Endothelial cell of umbilical vein (primary cell): ENCODE results near the gene B3GNT8. TPM values are rescaled to one million over a fixed set of nuclear protein-coding genes. Genes with fewer than 3 reads are reported as not detected.

Experiments used
- BruUV-seq: library from RNA; stranded (reverse); fragments of 400-500 nt; replicated peaks from 2 replicates; lab custom pipeline; 2021; lab: Mats Ljungman, UMichigan
- CTCF ChIA-PET: fragments of 300-600, 350-600 bp; sonication (Branson Sonifier 250); formaldehyde crosslinking; loops from one replicate; lab custom pipeline; 2021; ENCODE audit warnings: antibody characterized with exemption, inconsistent platforms; lab: Charles Lee
- POLR2A ChIA-PET: fragments of 300-600, 350-600 bp; sonication (Branson Sonifier 250); formaldehyde crosslinking; loops from one replicate; lab custom pipeline; 2021; ENCODE audit warnings: antibody characterized with exemption, inconsistent platforms; lab: Charles Lee
- DNase-seq: peaks from one replicate; pipeline ENCODE4 v3.0.0-alpha.2; 2011; ENCODE audit warnings: low read depth, low spot score
- FAIRE-seq: peaks from 2 replicates; lab custom pipeline; 2011; peaks lifted over from hg19 to GRCh38; lab: Jason Lieb, UNC
- H2AFZ ChIP-seq: 2 replicates; pipeline ENCODE4 v1.6.0; 2012; ENCODE audit warnings: low read depth, low read length, control low read depth, inconsistent platforms
- H3K27ac ChIP-seq: 2 replicates; pipeline ENCODE4 v1.5.1; 2011; ENCODE audit warnings: low read depth, mild to moderate bottlenecking, control low read depth, low read length, moderate library complexity; ENCODE audit not compliant: insufficient read depth
- H3K27me3 ChIP-seq, 2 experiments: 2 replicates each; pipeline versions ENCODE4 v1.6.0 to v1.6.1; 2011; ENCODE audit warnings: low read length in 2 of 2, mixed read lengths in 1 of 2; ENCODE audit not compliant: control insufficient read depth in 2 of 2, insufficient read depth in 2 of 2
- H3K36me3 ChIP-seq, 2 experiments: 2 replicates in 1 of 2; 3 replicates in 1 of 2; pipeline ENCODE4 v1.5.1; 2011; ENCODE audit warnings: low read length in 2 of 2, mild to moderate bottlenecking in 1 of 2, moderate library complexity in 1 of 2; ENCODE audit not compliant: control insufficient read depth in 2 of 2, insufficient read depth in 2 of 2; ENCODE audit errors: extremely low read depth in 1 of 2
- H3K4me1 ChIP-seq: 3 replicates; pipeline ENCODE4 v1.5.1; 2011; ENCODE audit warnings: mild to moderate bottlenecking, low read length; ENCODE audit not compliant: control insufficient read depth, insufficient read depth; ENCODE audit errors: extremely low read depth
- H3K4me2 ChIP-seq: 2 replicates; pipeline ENCODE4 v1.6.1; 2011; ENCODE audit warnings: low read length, control low read depth, mixed read lengths; ENCODE audit not compliant: insufficient read depth
- H3K4me3 ChIP-seq, 3 experiments: fragments of 200-600 bp in 1 of 3; sonication (generic), shearing (Covaris generic) in 1 of 3; replicated peaks in 1 of 3; 2 replicates each; pipeline ENCODE4 v1.5.1; 2011 to 2016; ENCODE audit warnings: control low read depth in 3 of 3, low read length in 3 of 3, mild to moderate bottlenecking in 2 of 3, inconsistent platforms in 1 of 3, low read depth in 1 of 3, moderate library complexity in 1 of 3; ENCODE audit not compliant: insufficient read depth in 1 of 3
- H3K79me2 ChIP-seq: 2 replicates; pipeline ENCODE4 v1.6.0; 2012; ENCODE audit warnings: low read length, inconsistent platforms; ENCODE audit not compliant: control insufficient read depth, insufficient read depth
- H3K9ac ChIP-seq: replicated peaks from 2 replicates; pipeline ENCODE3; 2011; ENCODE audit warnings: low read length, control low read depth; ENCODE audit not compliant: insufficient read depth; ENCODE audit errors: extremely low read depth
- H3K9me1 ChIP-seq: replicated peaks from 3 replicates; pipeline ENCODE4 v1.6.0; 2011; ENCODE audit warnings: mild to moderate bottlenecking, low read length; ENCODE audit not compliant: control insufficient read depth, insufficient read depth; ENCODE audit errors: extremely low read depth
- H3K9me3 ChIP-seq: replicated peaks from 2 replicates; pipeline ENCODE4 v1.5.1; 2012; ENCODE audit warnings: low read length, inconsistent platforms; ENCODE audit not compliant: control insufficient read depth, insufficient read depth
- H4K20me1 ChIP-seq: replicated peaks from 2 replicates; pipeline ENCODE3; 2011; ENCODE audit warnings: mild to moderate bottlenecking, low read length; ENCODE audit not compliant: control insufficient read depth, insufficient read depth; ENCODE audit errors: extremely low read depth
- EZH2 ChIP-seq: IDR thresholded peaks from 2 replicates; pipeline ENCODE4 v1.6.1; 2012; ENCODE audit warnings: borderline replicate concordance, low read depth, mild to moderate bottlenecking, moderate library complexity, low read length, inconsistent platforms; ENCODE audit not compliant: severe bottlenecking
- FOS ChIP-seq: IDR thresholded peaks from 2 replicates; pipeline ENCODE4 v1.6.1; 2011; ENCODE audit warnings: mild to moderate bottlenecking, low read length, moderate library complexity, borderline replicate concordance; ENCODE audit not compliant: insufficient read depth
- GATA2 ChIP-seq: IDR thresholded peaks from 2 replicates; pipeline ENCODE4 v1.7.0; 2011; ENCODE audit warnings: low read depth, mild to moderate bottlenecking, moderate library complexity, mixed read lengths, low read length; ENCODE audit not compliant: insufficient read length, insufficient read depth
- JUN ChIP-seq: IDR thresholded peaks from 2 replicates; pipeline ENCODE4 v1.6.1; 2011; ENCODE audit warnings: borderline replicate concordance, low read depth; ENCODE audit not compliant: insufficient read length, insufficient read depth
- MYC ChIP-seq: IDR thresholded peaks from one replicate; pipeline ENCODE4 v1.6.1; 2011; ENCODE audit warnings: mild to moderate bottlenecking, low read depth, low read length
- POLR2A ChIP-seq: IDR thresholded peaks from 2 replicates; pipeline ENCODE4 v1.6.1; 2012; ENCODE audit warnings: low read depth, mild to moderate bottlenecking, control low read depth, low read length
- POLR2AphosphoS5 ChIP-seq: IDR thresholded peaks from 2 replicates; pipeline ENCODE4 v1.6.1; 2012; ENCODE audit warnings: low read depth, mild to moderate bottlenecking, control low read depth, low read length, moderate library complexity; ENCODE audit not compliant: insufficient read depth
- dilution Hi-C: fragments of 300-500 bp; cut with MboI; formaldehyde crosslinking; loops from one replicate; pipeline ENCODE4 v1.15.0; 2019; ENCODE audit warnings: low sequenced_read_pairs; ENCODE audit not compliant: extremely low pct_ligation_motif_present
- intact Hi-C: fragments of 100-400 bp; cut with micrococcal nuclease; formaldehyde crosslinking; loops from one replicate; pipeline ENCODE4 v1.10.0; 2022
- polyA plus RNA-seq, 4 experiments: library from polyadenylated mRNA; depleted of rRNA in 3 of 4; stranded (reverse) in 3 of 4; unstranded in 1 of 4; fragments of >200 nt; gene quantifications; 2 replicates each; pipeline versions ENCODE4 v1.2.1 to v1.2.3, GENCODE V29; 2011 to 2012; ENCODE audit warnings: missing spikeins in 1 of 4
- total RNA-seq: library from RNA; stranded (reverse); gene quantifications from 2 replicates; pipeline ENCODE4 v1.2.3, GENCODE V29; 2021
- TF ChIP-seq, protein P1 (sequence below), 2 donors: IDR thresholded peaks; 1 replicate in 1 of 2; 2 replicates in 1 of 2; pipeline ENCODE4 v1.5.1; 2011; ENCODE audit warnings: low read length in 2 of 2, mild to moderate bottlenecking in 2 of 2, moderate library complexity in 2 of 2, control low read depth in 1 of 2, inconsistent platforms in 1 of 2, low read depth in 1 of 2; ENCODE audit not compliant: insufficient read depth in 1 of 2; ENCODE audit errors: extremely low read depth in 1 of 2
- TF ChIP-seq, protein P2 (sequence below): IDR thresholded peaks from 2 replicates; pipeline ENCODE4 v1.6.1; 2011; ENCODE audit not compliant: insufficient read depth, insufficient read length

Gene B3GNT8
- total and polyA plus RNA-seq, 2 donors (not counting 3 experiments of a cell fraction or from before 2014, with no cell fraction given), result 3.6 to 7.6 TPM

DNA sequence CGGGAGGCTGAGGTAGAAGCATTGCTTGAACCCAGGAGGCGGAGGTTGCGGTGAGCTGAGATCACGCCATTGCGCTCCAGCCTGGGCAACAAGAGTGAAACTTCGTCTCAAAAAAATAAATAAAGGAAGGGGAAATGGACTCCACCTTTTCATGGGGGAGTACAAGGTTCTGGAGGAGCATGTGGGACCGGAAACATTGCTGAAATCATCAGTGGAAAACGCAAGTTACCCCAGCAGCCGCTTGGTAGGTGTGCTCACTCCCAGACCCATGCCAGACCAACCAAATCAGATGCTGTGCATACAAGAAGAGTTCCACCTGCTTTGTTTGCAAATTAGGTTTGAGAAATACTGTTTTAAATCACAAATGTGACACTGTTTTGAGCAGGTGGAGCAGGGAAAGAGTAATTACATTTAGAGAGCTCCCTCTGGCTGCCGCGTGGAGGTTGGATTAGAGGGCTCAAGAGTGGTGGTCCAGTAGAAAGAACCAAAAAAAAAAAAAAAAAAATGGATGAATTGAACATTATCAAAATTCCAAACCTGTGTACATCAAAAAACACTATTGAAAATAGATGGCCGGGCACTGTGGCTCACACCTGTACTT lies 20.7 kb upstream of the B3GNT8 start:
- H3K4me3 ChIP-seq, result no peak overlapping the region
- peak; percentile 18 for FAIRE-seq
- no peaks in the 10 kb centered on the region for H3K9me3 ChIP-seq
- H4K20me1 ChIP-seq, result no peaks in the 10 kb centered on the region
- no peak for DNase-seq
- no TSS peak for BruUV-seq
- H3K4me1 ChIP-seq, result no peaks in the 10 kb centered on the region
- no peaks in the 10 kb centered on the region for H3K79me2 ChIP-seq
- no peak overlapping the region for H3K4me2 ChIP-seq
- H3K27me3 ChIP-seq, result peaks cover 7 to 9% of the 10 kb centered on the region in 2 experiments
- dilution Hi-C loops (no loop called here), intact Hi-C loops (no loop called here)
- ChIA-PET POLR2A (interaction anchor here (0.6 to 2.0 kb wide), 3 partner anchors 8 to 84 kb away, joined by 4 to 8 read pairs (median 6); partner anchors contain the start of gene DMAC2), CTCF (interaction anchor here (0.6 to 8.9 kb wide), 16 partner anchors 8 to 244 kb away, joined by 3 to 343 read pairs (median 20); partner anchors contain the start of gene DMAC2)
- TF ChIP-seq, protein P1, sequence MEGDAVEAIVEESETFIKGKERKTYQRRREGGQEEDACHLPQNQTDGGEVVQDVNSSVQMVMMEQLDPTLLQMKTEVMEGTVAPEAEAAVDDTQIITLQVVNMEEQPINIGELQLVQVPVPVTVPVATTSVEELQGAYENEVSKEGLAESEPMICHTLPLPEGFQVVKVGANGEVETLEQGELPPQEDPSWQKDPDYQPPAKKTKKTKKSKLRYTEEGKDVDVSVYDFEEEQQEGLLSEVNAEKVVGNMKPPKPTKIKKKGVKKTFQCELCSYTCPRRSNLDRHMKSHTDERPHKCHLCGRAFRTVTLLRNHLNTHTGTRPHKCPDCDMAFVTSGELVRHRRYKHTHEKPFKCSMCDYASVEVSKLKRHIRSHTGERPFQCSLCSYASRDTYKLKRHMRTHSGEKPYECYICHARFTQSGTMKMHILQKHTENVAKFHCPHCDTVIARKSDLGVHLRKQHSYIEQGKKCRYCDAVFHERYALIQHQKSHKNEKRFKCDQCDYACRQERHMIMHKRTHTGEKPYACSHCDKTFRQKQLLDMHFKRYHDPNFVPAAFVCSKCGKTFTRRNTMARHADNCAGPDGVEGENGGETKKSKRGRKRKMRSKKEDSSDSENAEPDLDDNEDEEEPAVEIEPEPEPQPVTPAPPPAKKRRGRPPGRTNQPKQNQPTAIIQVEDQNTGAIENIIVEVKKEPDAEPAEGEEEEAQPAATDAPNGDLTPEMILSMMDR (IDR thresholded peaks at IDR 0.05; ENCODE audit: extremely low read depth in 1 of 2, insufficient read depth in 1 of 2, low read depth in 1 of 2, low read length in 2 of 2), result peak in 1 of 2 donors; percentile 7
- no peak for TF ChIP-seq GATA2
- H2AFZ ChIP-seq, result no peak overlapping the region
- no peaks in the 10 kb centered on the region for H3K36me3 ChIP-seq
- no peaks in the 10 kb centered on the region for H3K9me1 ChIP-seq
- H3K27ac ChIP-seq, result no peak overlapping the region
- H3K9ac ChIP-seq, result no peak overlapping the region

DNA sequence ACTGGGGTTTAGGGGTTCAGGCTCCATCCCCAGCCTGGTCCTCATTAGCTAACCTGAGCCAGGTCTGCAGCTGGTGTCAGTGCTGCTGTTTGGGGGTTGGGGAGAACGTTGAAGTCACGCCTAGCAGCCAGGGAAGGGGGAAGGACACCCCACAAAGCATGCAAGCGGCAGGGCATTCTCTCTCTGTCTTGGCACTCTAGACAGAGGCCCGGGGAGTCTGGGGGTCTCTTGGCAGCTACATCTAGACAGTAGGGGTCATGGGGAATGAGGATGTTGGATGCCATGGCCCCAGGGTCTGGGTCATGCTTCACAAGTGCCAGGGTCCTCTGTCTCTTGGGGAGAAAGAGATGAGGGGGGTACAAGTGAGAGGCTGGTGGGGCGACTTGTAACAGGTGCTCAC lies 18.4 kb upstream of the B3GNT8 start:
- no peak overlapping the region for H3K27ac ChIP-seq
- BruUV-seq, result no TSS peak
- no peak overlapping the region for H3K4me3 ChIP-seq
- dilution Hi-C loops, result no loop called here
- peaks cover 7 to 9% of the 10 kb centered on the region in 2 experiments for H3K27me3 ChIP-seq
- intact Hi-C loops, result no loop called here
- no peaks in the 10 kb centered on the region for H3K79me2 ChIP-seq
- no peaks in the 10 kb centered on the region for H3K36me3 ChIP-seq
- ChIA-PET CTCF (interaction anchor here (4.1 to 8.9 kb wide), 2 partner anchors 12 to 119 kb away, joined by 33 to 343 read pairs; no protein-coding TSS in a partner anchor), POLR2A (no interaction called here)
- TF ChIP-seq FOS (no peak), GATA2 (no peak), POLR2AphosphoS5 (no peak), MYC (no peak), EZH2 (no peak), JUN (no peak), POLR2A (no peak)
- TF ChIP-seq, protein P2, sequence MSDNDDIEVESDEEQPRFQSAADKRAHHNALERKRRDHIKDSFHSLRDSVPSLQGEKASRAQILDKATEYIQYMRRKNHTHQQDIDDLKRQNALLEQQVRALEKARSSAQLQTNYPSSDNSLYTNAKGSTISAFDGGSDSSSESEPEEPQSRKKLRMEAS, result no peak
- TF ChIP-seq, protein P1 (IDR thresholded peaks at IDR 0.05; ENCODE audit: extremely low read depth in 1 of 2, insufficient read depth in 1 of 2, low read depth in 1 of 2, low read length in 2 of 2), result no peak
- H3K9me1 ChIP-seq, result no peaks in the 10 kb centered on the region
- H3K4me2 ChIP-seq, result no peak overlapping the region
- FAIRE-seq (no peak), DNase-seq (no peak)
- no peaks in the 10 kb centered on the region for H3K9me3 ChIP-seq
- no peaks in the 10 kb centered on the region for H4K20me1 ChIP-seq
- no peaks in the 10 kb centered on the region for H3K4me1 ChIP-seq
- H3K9ac ChIP-seq, result no peak overlapping the region
- H2AFZ ChIP-seq, result no peak overlapping the region
